AG08395 (cell line): ENCODE data around the gene GPRIN1.
A peak's percentile ranks its signal among the peaks of the same experiment; 100 is the strongest.

Experiments
- DNase-seq: peaks from one replicate; pipeline ENCODE4 v3.0.0; 2012; ENCODE audit warnings: mixed read lengths, low spot score

GPRIN1 gene

DNA sequence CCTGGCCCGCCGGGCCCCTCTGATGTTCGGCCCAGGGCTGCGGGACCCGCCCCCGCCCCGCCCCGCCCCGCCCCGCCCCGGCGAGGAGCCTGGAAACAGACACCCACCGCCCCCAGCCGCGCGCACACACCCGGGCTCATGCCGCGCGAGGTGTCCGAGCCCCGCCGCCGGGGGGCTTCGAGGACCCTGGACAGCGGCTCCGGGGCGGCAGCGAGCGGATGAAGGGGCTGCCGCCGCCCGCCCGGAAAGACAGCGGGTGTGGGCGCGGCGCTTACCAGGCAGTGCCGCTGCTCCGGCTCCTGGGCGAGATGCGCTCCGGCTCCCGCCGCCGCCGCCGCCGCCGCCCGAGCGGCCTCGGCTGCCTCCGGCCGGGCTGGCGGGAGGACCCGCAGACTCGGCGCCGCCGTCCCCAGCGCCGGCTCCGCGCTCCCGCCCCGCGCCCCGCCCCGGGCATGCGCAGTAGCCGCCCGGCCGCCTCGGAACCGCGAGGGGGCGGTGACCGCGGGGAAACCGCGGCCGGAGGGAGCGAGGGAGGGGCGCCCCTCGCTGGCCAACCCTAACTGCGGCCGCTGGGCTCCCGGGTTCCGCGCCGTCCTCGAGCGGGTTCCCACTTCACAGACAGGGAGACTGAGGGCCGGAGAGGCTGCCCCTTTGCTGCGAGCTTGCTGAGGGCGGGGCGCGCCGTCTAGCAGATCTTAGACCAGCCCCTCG, at the start of gene GPRIN1:
Gene GPRIN1, minus strand, starts transcription at position 433 of the 711 bp plus-strand sequence. CDS start 10,322 bp downstream, outside the sequence.
- DNase-seq = peak; percentile 96

- DNase-seq = no peak
Observed at GRCh38 chr5:176659512-176659839, 49.5 kb upstream of the GPRIN1 start.

- peak; percentile 19 for DNase-seq
Observed at GRCh38 chr5:176658817-176659511, 49.0 kb upstream of the GPRIN1 start.

DNA sequence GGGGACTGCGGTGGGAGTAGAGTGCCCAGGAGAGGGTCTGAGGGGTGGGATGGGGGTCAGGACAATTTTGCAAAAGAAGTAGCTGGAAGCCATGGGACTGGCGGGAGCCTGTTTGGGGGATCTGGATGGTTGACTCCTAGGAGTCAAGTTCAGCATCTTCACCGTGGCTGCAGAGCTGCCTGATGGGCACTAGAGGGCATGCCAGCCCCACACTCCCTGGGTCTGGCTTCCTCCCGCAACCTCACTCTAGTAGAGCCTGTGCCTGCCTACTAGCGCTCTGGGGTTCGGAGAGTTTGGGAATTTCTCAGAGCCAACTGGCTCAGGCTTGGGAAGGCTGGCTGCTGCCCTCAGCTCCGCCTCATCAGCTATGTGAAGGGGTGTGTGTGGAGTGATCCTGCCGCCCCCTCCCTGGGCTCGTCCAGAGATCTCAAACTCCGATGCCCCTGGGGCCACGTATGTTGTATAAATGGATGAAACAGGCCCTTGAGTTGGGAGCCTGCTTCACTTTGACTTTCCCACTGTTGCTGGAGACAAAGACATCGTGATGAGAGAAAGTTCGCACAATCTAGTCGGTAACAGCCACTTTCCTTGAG, 48.1 kb upstream of the GPRIN1 start:
- peak; percentile 79 for DNase-seq

GRCh38 chr5:176656467-176656990, 46.6 kb upstream of the GPRIN1 start:
- no peak for DNase-seq

DNA sequence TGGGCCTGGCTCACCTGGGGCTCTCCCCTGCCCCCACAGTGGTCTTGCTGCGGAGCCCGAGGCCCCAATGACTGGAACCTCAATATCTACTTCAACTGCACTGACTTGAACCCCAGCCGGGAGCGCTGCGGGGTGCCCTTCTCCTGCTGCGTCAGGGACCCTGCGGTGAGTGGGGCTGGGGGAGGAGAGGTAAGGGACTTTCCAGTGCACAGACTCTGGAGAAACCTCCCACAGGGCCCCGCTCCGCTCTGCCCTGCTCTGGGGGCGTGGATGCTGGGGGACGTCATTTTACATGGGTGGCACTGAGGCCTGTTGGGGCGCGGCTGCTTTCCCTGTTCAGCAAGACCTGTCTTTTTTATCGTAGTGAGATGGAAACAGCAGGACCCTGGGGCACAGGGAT, 44.9 kb upstream of the GPRIN1 start:
- no peak for DNase-seq

DNA sequence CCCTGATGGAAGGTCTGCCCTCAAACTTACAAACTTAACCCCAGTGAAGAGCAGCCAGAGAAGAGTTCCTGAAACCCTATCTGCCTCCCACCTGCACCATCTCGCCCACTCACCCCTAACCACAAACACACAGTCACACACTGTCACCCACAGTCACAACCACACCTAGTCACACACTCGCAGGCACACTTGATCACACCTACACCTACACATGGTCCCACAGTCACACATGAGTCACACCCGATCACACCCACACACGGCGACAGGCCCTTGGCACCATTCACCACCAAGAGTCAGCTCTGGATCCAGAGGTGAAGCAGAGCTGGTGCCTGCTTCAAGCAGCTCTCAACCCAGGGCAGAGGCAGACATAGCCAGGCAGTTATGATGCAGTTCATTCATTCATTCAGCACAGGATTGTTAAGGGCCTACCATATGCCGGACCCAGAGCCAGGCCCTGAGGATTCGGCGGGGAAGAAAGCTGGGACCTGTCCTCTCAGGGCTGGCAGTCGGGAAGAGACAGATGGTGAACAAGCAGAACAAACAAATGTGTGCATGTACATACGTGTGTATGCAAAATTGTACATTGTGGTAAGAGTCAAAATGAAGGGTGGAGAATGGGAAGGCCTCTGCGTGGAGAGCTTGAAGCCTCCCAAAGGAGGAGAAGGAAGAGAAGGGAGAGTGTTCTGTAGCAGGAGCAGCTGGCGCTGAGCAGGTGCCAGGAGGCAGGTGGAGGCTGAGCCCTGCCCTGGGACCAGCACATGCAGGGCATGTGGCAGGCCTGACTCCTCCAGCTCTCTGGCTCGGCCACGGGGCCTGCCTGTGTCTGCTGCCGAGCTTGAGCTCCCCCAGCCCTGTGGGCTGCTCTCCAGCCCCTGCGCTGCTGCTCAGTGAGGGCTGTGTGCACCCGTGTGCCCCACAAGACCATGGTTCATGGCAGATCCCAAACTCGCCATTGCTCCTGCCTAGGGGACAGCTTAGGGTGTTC, 43.7 kb upstream of the GPRIN1 start:
- no peak for DNase-seq

- peak; percentile 39 for DNase-seq
Observed at GRCh38 chr5:176652136-176652535, 42.2 kb upstream of the GPRIN1 start.

GRCh38 chr5:176651472-176651980, 41.6 kb upstream of the GPRIN1 start:
- no peak for DNase-seq

- DNase-seq = no peak
Observed at GRCh38 chr5:176650354-176650884, 40.5 kb upstream of the GPRIN1 start.

DNA sequence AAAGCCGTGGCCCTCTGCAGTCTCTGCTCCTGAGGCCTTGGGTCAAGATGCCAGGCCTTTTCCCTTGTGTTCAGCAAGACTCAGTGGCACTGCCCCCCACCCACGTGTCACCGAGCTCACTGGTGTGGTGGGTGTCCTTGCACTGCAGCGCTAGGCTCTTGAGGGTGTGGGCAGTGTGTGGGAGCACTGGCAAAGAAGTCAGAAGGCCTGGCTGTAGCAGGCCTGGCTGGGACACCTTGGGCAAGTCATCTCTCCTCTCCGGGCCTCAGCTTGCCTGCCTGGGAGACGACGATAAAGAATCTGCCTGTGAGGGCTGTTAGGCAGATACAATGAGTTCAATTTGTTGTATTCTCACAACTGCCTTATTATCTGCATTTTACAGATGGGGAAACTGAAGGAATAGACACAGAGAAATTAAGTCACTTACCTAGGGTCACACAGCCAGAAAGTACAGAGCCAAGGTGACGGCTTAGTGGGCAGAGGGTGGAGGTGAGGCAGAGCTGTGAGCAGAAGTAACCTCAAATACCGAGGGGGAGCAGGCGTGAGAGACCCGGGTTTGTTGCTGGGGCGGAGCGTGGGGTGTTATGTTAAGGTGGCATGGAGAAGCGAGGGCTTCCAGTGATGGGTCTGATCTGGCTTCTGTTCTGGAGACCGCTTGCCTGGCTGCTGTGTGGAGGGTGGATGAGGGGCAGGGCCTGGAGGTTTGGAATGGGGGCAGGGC, 38.7 kb upstream of the GPRIN1 start:
- no peak for DNase-seq

- DNase-seq = peak; percentile 45
Observed at GRCh38 chr5:176647843-176648473, 38.0 kb upstream of the GPRIN1 start.

DNA sequence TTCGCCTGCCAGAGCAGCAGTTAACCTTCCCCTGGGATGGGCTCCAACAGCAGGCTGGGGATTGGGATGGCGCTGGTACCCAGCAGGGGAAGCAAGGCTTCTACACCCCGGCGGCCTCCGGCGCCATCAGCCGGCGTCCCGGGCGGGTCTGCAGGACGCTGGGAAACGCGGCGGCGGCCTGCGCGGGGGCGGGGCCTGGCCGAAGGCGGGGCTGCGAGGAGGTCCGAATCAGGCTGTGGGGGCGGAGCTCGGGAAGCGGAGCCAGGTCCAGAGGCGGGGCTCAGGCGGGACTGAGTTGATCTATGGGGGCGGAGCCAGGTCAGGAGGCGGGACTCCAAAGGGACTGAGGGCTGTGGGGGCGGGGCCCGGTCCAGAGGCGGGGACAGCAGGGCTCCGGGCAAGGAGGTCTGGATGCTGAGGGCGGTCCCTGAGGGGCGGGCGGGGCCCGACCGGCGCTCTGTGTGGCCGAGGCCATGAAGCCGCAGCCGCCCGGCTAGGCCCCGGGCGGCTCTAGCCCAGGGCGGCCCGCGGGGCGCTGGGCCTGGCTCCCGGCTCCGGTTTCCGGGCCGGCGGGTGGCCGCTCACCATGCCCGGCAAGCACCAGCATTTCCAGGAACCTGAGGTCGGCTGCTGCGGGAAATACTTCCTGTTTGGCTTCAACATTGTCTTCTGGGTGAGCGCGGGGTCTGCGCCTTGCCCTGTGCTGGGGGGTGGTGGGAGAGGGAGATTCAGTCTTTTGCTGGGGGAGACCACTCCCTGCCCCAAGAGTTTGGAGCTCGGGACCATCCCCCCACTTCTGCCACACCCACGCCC, 37.3 kb upstream of the GPRIN1 start, which contains the start of gene TSPAN17:
Gene TSPAN17, plus strand, starts transcription at position 455 of the 813 bp plus-strand sequence. Its CDS starts 132 bp downstream, at position 587.
- peak; percentile 100 for DNase-seq

GRCh38 chr5:176646707-176647029, 36.7 kb upstream of the GPRIN1 start:
- DNase-seq = no peak

DNA sequence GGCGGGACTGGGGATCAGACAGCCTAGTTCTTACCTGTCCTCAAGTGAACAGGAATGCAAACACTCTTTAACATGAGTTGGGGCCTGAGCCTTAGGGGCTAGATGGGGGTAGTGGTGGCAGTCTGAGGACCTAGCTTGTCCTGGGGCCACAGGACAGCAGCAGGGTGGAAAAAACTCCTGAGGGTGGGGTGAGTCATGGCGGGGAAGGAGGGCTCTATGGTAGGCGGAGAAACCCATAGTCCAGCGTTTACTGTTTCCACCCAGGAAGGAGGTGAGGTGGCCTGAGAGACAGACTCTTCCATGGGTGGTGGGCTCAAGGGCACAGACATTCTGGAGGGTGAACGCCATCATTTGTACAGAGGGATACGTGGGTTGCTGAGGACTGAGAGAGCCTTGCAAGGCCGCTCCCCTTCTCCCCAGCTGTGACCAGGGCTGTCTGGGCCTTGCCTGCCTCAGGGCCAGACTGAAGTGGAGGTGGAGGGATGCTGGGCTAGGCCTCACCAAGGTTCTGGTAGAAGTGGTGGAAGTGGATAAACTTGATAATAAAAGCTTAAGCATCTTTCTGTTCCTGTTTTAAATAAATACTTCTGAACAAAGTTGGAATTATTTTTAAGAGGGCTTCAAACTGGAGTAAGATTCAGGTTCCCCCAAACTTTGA, 36.2 kb upstream of the GPRIN1 start:
- no peak for DNase-seq

DNA sequence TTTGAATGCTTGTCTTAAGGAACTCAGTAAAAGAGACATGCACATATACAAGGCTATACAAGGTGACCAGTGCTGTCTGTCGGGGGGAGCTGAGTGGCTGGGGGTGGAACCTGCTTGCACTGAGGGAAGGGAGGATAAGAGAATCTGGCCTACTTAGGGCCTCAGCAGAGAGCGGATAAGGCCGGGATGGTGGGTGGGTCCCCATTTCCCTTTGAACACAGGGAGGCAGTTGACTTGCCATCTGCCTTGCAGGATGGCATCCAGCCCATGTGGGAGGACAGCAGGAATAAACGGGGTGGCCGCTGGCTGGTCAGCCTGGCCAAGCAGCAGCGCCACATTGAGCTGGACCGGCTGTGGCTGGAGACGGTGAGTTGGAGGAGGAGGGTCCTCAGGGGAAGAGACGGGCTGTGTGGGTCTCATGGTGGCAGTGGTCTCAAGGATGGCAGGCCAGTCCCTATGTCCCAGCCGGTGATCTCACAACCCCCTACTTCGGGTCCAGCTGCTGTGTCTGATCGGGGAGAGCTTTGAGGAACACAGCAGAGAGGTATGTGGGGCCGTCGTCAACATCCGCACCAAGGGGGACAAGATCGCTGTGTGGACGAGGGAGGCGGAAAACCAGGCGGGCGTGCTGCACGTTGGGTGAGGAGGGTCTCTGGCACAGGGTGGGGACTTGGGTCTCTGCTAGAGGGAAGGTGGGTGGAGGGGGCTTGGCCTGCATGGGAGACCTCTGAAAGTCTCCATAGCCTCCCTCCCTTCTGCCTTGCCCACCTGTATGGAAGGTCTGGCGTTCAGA, 35.1 kb upstream of the GPRIN1 start:
- DNase-seq = no peak

DNA sequence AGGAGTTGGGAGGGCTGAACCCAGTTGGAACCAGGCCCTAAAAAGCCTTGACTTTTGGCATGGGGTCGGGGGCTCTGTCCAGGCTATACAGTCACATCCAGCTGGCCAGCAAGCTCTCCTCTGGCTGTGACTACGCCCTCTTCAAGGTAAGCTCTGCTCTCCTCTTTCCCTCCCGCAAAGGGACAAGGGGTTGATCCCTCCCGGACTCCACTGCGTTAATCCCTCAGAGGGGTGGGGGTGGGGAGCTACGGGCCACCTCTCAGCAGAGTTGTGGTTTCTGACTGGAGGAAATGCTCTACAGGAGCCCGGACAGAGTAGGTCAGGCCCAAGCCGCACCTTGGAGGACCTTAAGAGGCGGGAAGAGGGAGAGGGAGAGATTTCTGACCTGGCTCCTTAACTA, 34.3 kb upstream of the GPRIN1 start:
- no peak for DNase-seq
